Endodermal cell (in vitro differentiated cells): ENCODE measurements around the gene PROSER2. TPM values are rescaled to one million over a fixed set of nuclear protein-coding genes. Genes with fewer than 3 reads are reported as not detected.

ENCODE experiments used
- DNase-seq: peaks from one replicate; pipeline ENCODE4 v3.0.0-alpha.2; 2017
- H3K27ac ChIP-seq: 2 replicates; pipeline ENCODE4 v1.5.1; 2013; ENCODE audit warnings: mild to moderate bottlenecking, low read depth, low read length, moderate library complexity
- H3K27me3 ChIP-seq: 2 replicates; pipeline ENCODE4 v1.6.1; 2013; ENCODE audit warnings: mild to moderate bottlenecking, low read length, moderate library complexity; ENCODE audit not compliant: insufficient read depth, control insufficient read depth, poor library complexity, severe bottlenecking
- H3K36me3 ChIP-seq: 2 replicates; pipeline ENCODE4 v1.7.0; 2013; ENCODE audit warnings: mild to moderate bottlenecking, low read length, moderate library complexity; ENCODE audit not compliant: control insufficient read depth, insufficient read depth
- H3K4me1 ChIP-seq: one replicate; pipeline ENCODE4 v1.7.0; 2013; ENCODE audit warnings: low read length; ENCODE audit not compliant: control insufficient read depth, insufficient read depth
- H3K4me3 ChIP-seq: 2 replicates; pipeline ENCODE4 v1.5.1; 2013; ENCODE audit warnings: mild to moderate bottlenecking, low read length, moderate library complexity
- H3K9ac ChIP-seq: 2 replicates; pipeline ENCODE4 v1.6.1; 2013; ENCODE audit warnings: mild to moderate bottlenecking, low read length, moderate library complexity; ENCODE audit not compliant: poor library complexity, severe bottlenecking; ENCODE audit errors: extremely low read depth
- H3K9me3 ChIP-seq: 2 replicates; pipeline ENCODE4 v1.6.1; 2013; ENCODE audit warnings: mild to moderate bottlenecking, low read length, moderate library complexity; ENCODE audit not compliant: control insufficient read depth
- H3K27ac Mint-ChIP-seq: 2 replicates; pipeline ENCODE4 v1.8.0; 2020; ENCODE audit warnings: mixed read lengths
- H3K27me3 Mint-ChIP-seq: 2 replicates; pipeline ENCODE4 v1.8.0; 2021; ENCODE audit warnings: mild to moderate bottlenecking, mixed read lengths; ENCODE audit not compliant: insufficient read depth
- H3K36me3 Mint-ChIP-seq: 2 replicates; pipeline ENCODE4 v1.8.0; 2020; ENCODE audit warnings: low read depth, mixed read lengths
- H3K4me1 Mint-ChIP-seq: 2 replicates; pipeline ENCODE4 v1.8.0; 2020; ENCODE audit warnings: mixed read lengths
- H3K4me3 Mint-ChIP-seq: 2 replicates; pipeline ENCODE4 v1.8.0; 2020; ENCODE audit warnings: mild to moderate bottlenecking, moderate library complexity, mixed read lengths
- H3K9me3 Mint-ChIP-seq: 2 replicates; pipeline ENCODE4 v1.8.0; 2020; ENCODE audit warnings: mild to moderate bottlenecking, mixed read lengths
- CTCF ChIP-seq: fragments of 200-600 bp; sonication (generic); conservative IDR thresholded peaks from 2 replicates; pipeline ENCODE4 v1.5.0; 2021; ENCODE audit warnings: antibody characterized with exemption, mild to moderate bottlenecking
- WGBS, 2 experiments: methylation state at CpG; one replicate each; pipeline versions ENCODE4 v1.1.5 to v1.1.7; 2013; ENCODE audit warnings: missing lambda C conversion rate in 2 of 2, mixed read lengths in 1 of 2; ENCODE audit not compliant: insufficient coverage in 1 of 2, insufficient read length in 1 of 2; 5-methylcytosine and 5-hydroxymethylcytosine counted together
- total RNA-seq, 2 donors: library from RNA; stranded (reverse); fragmentation: NEBNext Ultra II Directional in 1 of 2; extraction: Animal tissue kit (Norgen Biotek cat#: 25700) in 1 of 2; gene quantifications; 2 replicates in 1 of 2; 3 replicates in 1 of 2; pipeline ENCODE4 v1.2.1, GENCODE V29; 2021

Gene PROSER2
- total RNA-seq, 2 donors from 2014 or later: 13.2 to 18.9 TPM

- no peaks in the 10 kb centered on the region for H3K4me1 ChIP-seq
- Mint-ChIP-seq H3K27ac (no peak overlapping the region), H3K9me3 (peaks cover 9% of the 10 kb centered on the region), H3K4me1 (no peaks in the 10 kb centered on the region), H3K4me3 (no peak overlapping the region), H3K27me3 (no peaks in the 10 kb centered on the region), H3K36me3 (no peaks in the 10 kb centered on the region)
- TF ChIP-seq CTCF: no peak
- no peak overlapping the region for H3K27ac ChIP-seq
- DNase-seq: no peak
- WGBS, 2 experiments: 93 to 100% methylated on average over 3 of the region's 3 CpGs
- no peak overlapping the region for H3K9ac ChIP-seq
- no peaks in the 10 kb centered on the region for H3K36me3 ChIP-seq
- H3K27me3 ChIP-seq: no peaks in the 10 kb centered on the region
- no peaks in the 10 kb centered on the region for H3K9me3 ChIP-seq
- H3K4me3 ChIP-seq: no peak overlapping the region
Measured at GRCh38 chr10:11776080-11776479, 47.1 kb upstream of the PROSER2 start.

DNA sequence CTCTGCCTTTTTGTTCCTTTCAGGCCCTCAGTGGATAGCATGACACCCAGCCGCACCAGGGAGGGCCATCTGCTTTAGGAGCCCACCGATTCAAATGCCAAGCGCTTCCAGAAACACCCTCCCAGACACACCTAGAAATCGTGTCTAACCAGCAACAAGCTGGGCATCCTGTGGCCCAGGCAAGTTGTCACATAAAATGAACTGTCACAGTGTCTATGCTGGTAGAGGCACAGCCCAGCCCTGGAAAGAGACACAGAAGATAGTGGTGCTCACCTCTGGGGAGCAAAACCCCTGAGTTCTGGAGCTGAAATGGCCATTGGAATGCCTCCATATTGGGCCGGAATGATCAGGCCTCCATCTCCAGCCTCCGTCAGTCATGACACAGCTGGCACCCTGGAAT is 42.0 kb upstream of the PROSER2 start:
- Histone ChIP-seq H3K9me3 (no peaks in the 10 kb centered on the region), H3K4me1 (no peaks in the 10 kb centered on the region), H3K27me3 (no peaks in the 10 kb centered on the region), H3K4me3 (no peak overlapping the region), H3K36me3 (no peaks in the 10 kb centered on the region), H3K9ac (no peak overlapping the region), H3K27ac (no peak overlapping the region)
- 91 to 100% methylated on average over 2 to 6 of the region's 6 CpGs for WGBS, 2 experiments
- Mint-ChIP-seq H3K36me3 (no peaks in the 10 kb centered on the region), H3K27ac (no peak overlapping the region), H3K9me3 (peaks cover 9% of the 10 kb centered on the region), H3K4me1 (no peaks in the 10 kb centered on the region), H3K4me3 (no peak overlapping the region), H3K27me3 (no peaks in the 10 kb centered on the region)
- no peak for DNase-seq
- TF ChIP-seq CTCF: no peak

GRCh38 chr10:11782793-11783557 is 40.2 kb upstream of the PROSER2 start:
- WGBS, 2 experiments: 80 to 83% methylated on average over 14 to 18 of the region's 18 CpGs
- Histone ChIP-seq H3K9ac (no peak overlapping the region), H3K4me3 (no peak overlapping the region), H3K9me3 (no peaks in the 10 kb centered on the region), H3K27me3 (no peaks in the 10 kb centered on the region), H3K27ac (no peak overlapping the region), H3K4me1 (no peaks in the 10 kb centered on the region), H3K36me3 (no peaks in the 10 kb centered on the region)
- no peaks in the 10 kb centered on the region for H3K4me1 Mint-ChIP-seq
- no peak overlapping the region for H3K4me3 Mint-ChIP-seq
- H3K27ac Mint-ChIP-seq: peak overlapping the region; percentile 68
- peaks cover 9% of the 10 kb centered on the region for H3K9me3 Mint-ChIP-seq
- peak; percentile 49 for DNase-seq
- TF ChIP-seq CTCF: peak; percentile 82
- no peaks in the 10 kb centered on the region for H3K27me3 Mint-ChIP-seq
- no peaks in the 10 kb centered on the region for H3K36me3 Mint-ChIP-seq
